H1 (cell line): ENCODE results near the gene GPSM3. TPM values are rescaled to one million over a fixed set of nuclear protein-coding genes. Genes with fewer than 3 reads are reported as not detected.

Experiments used
- ATF2 ChIP-seq: IDR thresholded peaks from 2 replicates; pipeline ENCODE4 v1.6.1; 2012; ENCODE audit warnings: low read length, inconsistent platforms
- CREB1 ChIP-seq: IDR thresholded peaks from 2 replicates; pipeline ENCODE4 v1.6.1; 2012; ENCODE audit warnings: inconsistent platforms
- MAX ChIP-seq: IDR thresholded peaks from 2 replicates; pipeline ENCODE4 v1.6.1; 2012; ENCODE audit warnings: inconsistent platforms
- ZNF274 ChIP-seq: IDR thresholded peaks from 2 replicates; pipeline ENCODE4 v1.7.0; 2012; ENCODE audit warnings: low read length, borderline replicate concordance; ENCODE audit errors: extremely low read depth
- polyA plus RNA-seq, 7 experiments: library from polyadenylated mRNA; depleted of rRNA in 3 of 7; stranded (reverse) in 5 of 7; unstranded in 2 of 7; fragments of >200 nt in 5 of 7; fragments of 200-250 nt in 2 of 7; gene quantifications; 1 replicate in 5 of 7; 2 replicates in 1 of 7; 4 replicates in 1 of 7; pipeline versions ENCODE4 v1.2.1 to v1.2.3, GENCODE V29; 2011 to 2013; ENCODE audit warnings: missing spikeins in 2 of 7, mixed read lengths in 2 of 7
- total RNA-seq: library from RNA; stranded (reverse); fragmentation: NEBNext Ultra II Directional; extraction: Animal tissue kit (Norgen Biotek cat#: 25700); gene quantifications from 2 replicates; pipeline ENCODE4 v1.2.1, GENCODE V29; 2021

The GPSM3 gene
- total and polyA plus RNA-seq, 2 of the 8 experiments (the other 6 are each of a cell fraction or from before 2014, with no cell fraction given) = 6.6 to 9.8 TPM

GRCh38 chr6:32152769-32153563 is 39.5 kb downstream of the GPSM3 start (continued):
- TF ChIP-seq MAX (no peak), CREB1 (peak; percentile 35; the same call in 1 of the 2 replicates), ATF2 (no peak), ZNF274 (no peak)
